ENCODE results near the gene ST8SIA1. TPM values are rescaled to one million over a fixed set of nuclear protein-coding genes. Genes with fewer than 3 reads are reported as not detected.

ST8SIA1 gene
- total and polyA plus RNA-seq, 2 of the 8 experiments (the other 6 are each of a cell fraction or from before 2014, with no cell fraction given), result 1.9 to 4.4 TPM

GRCh38 chr12:22360774-22361173 lies 26.3 kb upstream of the ST8SIA1 start:
- FAIRE-seq (no peak), DNase-seq (ENCODE audit: low read depth in 1 of 2, low spot score in 2 of 2) (no peak)
- no peak overlapping the region for H3K4ac ChIP-seq (replicated peaks; ENCODE audit: insufficient read length, low read depth, low read length)
- no peaks in the 10 kb centered on the region for H3K4me1 ChIP-seq (replicated peaks in 1 of 4; ENCODE audit: control insufficient read depth in 3 of 4, insufficient read depth in 4 of 4, low read length in 3 of 4)
- no peak overlapping the region for H3K9ac ChIP-seq (replicated peaks in 1 of 4; ENCODE audit: extremely low read depth in 1 of 4, low read depth in 3 of 4, low read length in 3 of 4)
- no peak overlapping the region for H3K4me3 ChIP-seq (ENCODE audit: extremely low read depth in 1 of 4, insufficient read depth in 2 of 4, low read depth in 3 of 4, low read length in 4 of 4)
- no peak overlapping the region for H3K27ac ChIP-seq (ENCODE audit: low read depth, low read length)
- WGBS, 2 experiments (ENCODE audit: extremely low coverage in 1 of 2, insufficient coverage in 1 of 2, insufficient read length in 1 of 2, insufficient replicate concordance in 2 of 2, low coverage in 1 of 2, low lambda C conversion rate in 2 of 2, missing lambda C conversion rate in 1 of 2), result 92% methylated on average over 5 of the region's 5 CpGs; no CpG with 5 or more reads in 1 of the 2 experiments
- no peaks in the 10 kb centered on the region for H3K23me2 ChIP-seq (ENCODE audit: low read depth, low read length)
- ChIA-PET POLR2A (ENCODE audit: partially characterized antibody) (interaction anchor here (0.6 kb wide), 1 partner anchor 231 kb away, joined by 3 read pairs; no protein-coding TSS in a partner anchor), CTCF (ENCODE audit: partially characterized antibody) (interaction anchor here (0.6 kb wide), 1 partner anchor 55 kb away, joined by 3 read pairs; no protein-coding TSS in a partner anchor)
- H2BK12ac ChIP-seq (ENCODE audit: low read depth, low read length), result no peak overlapping the region
- H4K20me1 ChIP-seq (replicated peaks in 1 of 2; ENCODE audit: control insufficient read depth in 1 of 2, insufficient read depth in 2 of 2, low read length in 2 of 2), result no peaks in the 10 kb centered on the region
- no peak overlapping the region for H4K5ac ChIP-seq (ENCODE audit: insufficient read length, low read depth, low read length)
- H2BK20ac ChIP-seq (ENCODE audit: low read length), result no peak overlapping the region
- H3K9me3 ChIP-seq (ENCODE audit: insufficient read depth in 2 of 2, low read depth in 1 of 2, low read length in 1 of 2), result no peaks in the 10 kb centered on the region
- H2AFZ ChIP-seq (ENCODE audit: low read length), result no peak overlapping the region
- no peaks in the 10 kb centered on the region for H3K79me2 ChIP-seq (ENCODE audit: control insufficient read depth in 1 of 2, insufficient read depth in 2 of 2, low read length in 2 of 2)
- H3K27me3 ChIP-seq (replicated peaks in 1 of 4; ENCODE audit: control insufficient read depth in 3 of 4, extremely low read depth in 1 of 4, insufficient read depth in 3 of 4, low read length in 3 of 4), result no peaks in the 10 kb centered on the region
- H3K23ac ChIP-seq (ENCODE audit: insufficient read length), result no peak overlapping the region
- H4K91ac ChIP-seq (replicated peaks; ENCODE audit: insufficient read length, low read length), result no peak overlapping the region
- H2BK15ac ChIP-seq (ENCODE audit: low read length), result no peak overlapping the region
- H3K14ac ChIP-seq (ENCODE audit: insufficient read length), result no peak overlapping the region
- no peak overlapping the region for H2AK5ac ChIP-seq (ENCODE audit: low read depth, low read length)
- H2BK5ac ChIP-seq (ENCODE audit: low read depth, low read length), result no peak overlapping the region
- H3K4me2 ChIP-seq (ENCODE audit: insufficient read depth in 1 of 2, low read depth in 2 of 2, low read length in 2 of 2), result no peak overlapping the region
- H4K8ac ChIP-seq (ENCODE audit: extremely low read depth, insufficient read depth, low read length), result no peak overlapping the region
- H3K18ac ChIP-seq (ENCODE audit: extremely low read depth, low read length), result no peak overlapping the region
- no peaks in the 10 kb centered on the region for H3K79me1 ChIP-seq (ENCODE audit: low read depth, low read length)
- no peak overlapping the region for H3K56ac ChIP-seq (replicated peaks; ENCODE audit: insufficient read length, low read depth, low read length)
- H3K36me3 ChIP-seq (ENCODE audit: control insufficient read depth in 2 of 4, insufficient read depth in 4 of 4, low read length in 3 of 4), result no peaks in the 10 kb centered on the region
- no peak overlapping the region for H2BK120ac ChIP-seq (replicated peaks; ENCODE audit: low read depth, low read length)
- TF ChIP-seq CREB1 (IDR thresholded peaks at IDR 0.05), result no peak
- no peak for TF ChIP-seq RFX5 (IDR thresholded peaks at IDR 0.05; ENCODE audit: borderline replicate concordance, low read depth, low read length)
- TF ChIP-seq FOSL1 (IDR thresholded peaks at IDR 0.05; ENCODE audit: insufficient read depth, low read depth, low read length), result no peak
- no peak for TF ChIP-seq SP4 (IDR thresholded peaks at IDR 0.05; ENCODE audit: low read length)
- no peak for TF ChIP-seq KDM1A (IDR thresholded peaks at IDR 0.05; ENCODE audit: borderline replicate concordance, low read length)
- TF ChIP-seq SUZ12 (IDR thresholded peaks at IDR 0.05; ENCODE audit: low read length), result no peak
- TF ChIP-seq POLR2AphosphoS5 (IDR thresholded peaks at IDR 0.05; ENCODE audit: low read depth, low read length), result no peak
- no peak for TF ChIP-seq TAF7 (optimal IDR thresholded peaks at IDR 0.05; ENCODE audit: borderline replicate concordance, low read depth, low read length)
- TF ChIP-seq TEAD4 (IDR thresholded peaks at IDR 0.05; ENCODE audit: low read depth, low read length), result no peak
- TF ChIP-seq, protein P1, sequence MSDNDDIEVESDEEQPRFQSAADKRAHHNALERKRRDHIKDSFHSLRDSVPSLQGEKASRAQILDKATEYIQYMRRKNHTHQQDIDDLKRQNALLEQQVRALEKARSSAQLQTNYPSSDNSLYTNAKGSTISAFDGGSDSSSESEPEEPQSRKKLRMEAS (IDR thresholded peaks at IDR 0.05), result no peak
- no peak for TF ChIP-seq SP1 (IDR thresholded peaks at IDR 0.05; ENCODE audit: low read depth, low read length)
- no peak for TF ChIP-seq ATF3 (IDR thresholded peaks at IDR 0.05; ENCODE audit: insufficient read depth, low read depth, low read length)
- no peak for TF ChIP-seq PHF8 (conservative IDR thresholded peaks at IDR 0.05; ENCODE audit: low read depth, low read length)
- no peak for TF ChIP-seq SRF (IDR thresholded peaks at IDR 0.05; ENCODE audit: low read depth, low read length)
- no peak for TF ChIP-seq GTF2F1 (IDR thresholded peaks at IDR 0.05; ENCODE audit: borderline replicate concordance, low read depth, low read length)
